Sigmoid colon (tissue), 7 donors: ENCODE measurements around the gene TXNDC2. TPM values are rescaled to one million over a fixed set of nuclear protein-coding genes. Genes with fewer than 3 reads are reported as not detected.
A peak's percentile ranks its signal among the peaks of the same experiment; 100 is the strongest.

Experiments
- DNase-seq: peaks from one replicate; pipeline ENCODE4 v3.0.0-alpha.2; 2019
- H3K27ac ChIP-seq, 4 donors: fragments of 200-600 bp; sonication (generic); one replicate each; pipeline ENCODE4 v1.5.1; 2016 to 2019; ENCODE audit warnings: mild to moderate bottlenecking in 1 of 4
- H3K27me3 ChIP-seq, 3 donors: fragments of 200-600 bp; sonication (generic); one replicate each; pipeline ENCODE4 v1.5.1; 2019; ENCODE audit warnings: mild to moderate bottlenecking in 1 of 3
- H3K36me3 ChIP-seq, 4 donors: fragments of 200-600 bp; sonication (generic); one replicate each; pipeline ENCODE4 v1.5.1; 2016 to 2019
- H3K4me1 ChIP-seq, 4 donors: fragments of 200-600 bp; sonication (generic); one replicate each; pipeline ENCODE4 v1.5.1; 2017 to 2019
- H3K4me3 ChIP-seq, 4 donors: fragments of 200-600 bp; sonication (generic); one replicate each; pipeline ENCODE4 v1.5.1; 2017 to 2019; ENCODE audit warnings: mild to moderate bottlenecking in 2 of 4, moderate library complexity in 1 of 4
- H3K9me3 ChIP-seq, 4 donors: fragments of 200-600 bp in 3 of 4; sonication (generic) in 3 of 4; one replicate each; pipeline versions ENCODE4 v1.5.1 to v1.6.1; 2013 to 2019
- EP300 ChIP-seq, 4 donors: sonication (generic); formaldehyde crosslinking; IDR thresholded peaks; one replicate each; pipeline ENCODE4 v1.6.1; 2017; ENCODE audit warnings: antibody characterized with exemption in 4 of 4
- POLR2A ChIP-seq, 2 donors: fragments of 450-650 bp; IDR thresholded peaks; one replicate each; pipeline ENCODE4 v1.6.1; 2016; ENCODE audit warnings: antibody characterized with exemption in 2 of 2, mild to moderate bottlenecking in 2 of 2, moderate library complexity in 2 of 2
- POLR2AphosphoS5 ChIP-seq, 4 donors: sonication (generic); formaldehyde crosslinking; IDR thresholded peaks; one replicate each; pipeline ENCODE4 v1.6.1; 2017; ENCODE audit warnings: antibody characterized with exemption in 4 of 4
- WGBS, 2 donors: extraction: QIAGEN DNeasy Blood & Tissue Kit; methylation state at CpG; one replicate each; pipeline ENCODE4 v1.1.7; 2013; 5-methylcytosine and 5-hydroxymethylcytosine counted together
- intact Hi-C: fragments of 100-400 bp; cut with DNase I; formaldehyde crosslinking; loops from one replicate; pipeline ENCODE4 v1.15.1; 2023
- polyA plus RNA-seq, 3 donors: library from polyadenylated mRNA; stranded (reverse); fragments of 200-250 nt; gene quantifications; one replicate each; pipeline ENCODE4 v1.2.3, GENCODE V29; 2013
- total RNA-seq, 4 donors: library from RNA; depleted of rRNA; stranded (reverse); fragments of >200 nt; gene quantifications; one replicate each; pipeline ENCODE4 v1.1.0, GENCODE V29; 2016
- TF ChIP-seq, protein P1 (sequence below), 4 experiments: fragments of 450-650 bp in 3 of 4; fragments of 200-600 bp in 1 of 4; IDR thresholded peaks; one replicate each; pipeline ENCODE4 v1.5.1; 2016 to 2019; ENCODE audit warnings: antibody characterized with exemption in 4 of 4, mild to moderate bottlenecking in 3 of 4, moderate library complexity in 2 of 4
- donor health status: healthy with polysubstance abuse.
- donor health status: Bipolar disorder and iron deficiency.
- donor health status: healthy.

TXNDC2 gene
- total and polyA plus RNA-seq, 7 donors = 0.04 TPM; not detected in 6

DNA sequence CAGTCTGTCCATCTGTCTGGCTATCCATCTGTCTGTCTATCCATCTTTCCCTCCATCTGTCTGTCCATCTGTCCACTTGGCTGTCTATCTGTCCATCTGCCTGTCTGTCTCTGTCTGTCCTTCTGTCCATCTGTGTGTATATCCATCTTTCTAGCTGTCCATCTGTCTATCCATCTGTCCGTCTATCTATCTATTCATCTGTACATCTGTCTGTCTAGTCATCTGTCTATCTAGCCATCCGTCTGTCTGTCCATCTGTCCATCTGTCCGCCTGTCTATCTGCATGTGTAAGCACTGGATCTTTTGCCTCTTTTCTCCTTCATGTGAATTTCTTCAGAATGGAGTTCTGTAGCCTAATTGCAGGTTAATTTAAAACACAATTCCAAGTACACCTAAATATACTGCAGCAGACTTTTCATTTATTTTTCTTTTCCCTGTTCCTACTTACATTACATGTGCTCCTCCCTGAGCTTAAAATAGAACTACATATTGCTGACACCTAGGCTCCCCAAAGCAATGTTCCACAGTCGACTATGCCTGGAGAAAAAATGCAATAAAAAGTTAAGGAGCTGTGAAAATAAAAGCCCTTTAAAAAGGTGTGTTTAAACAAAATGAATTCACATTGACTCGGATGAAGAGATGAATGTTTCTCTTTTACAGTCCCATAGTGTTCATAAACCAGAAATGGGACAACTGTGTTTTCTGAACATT lies 37.4 kb upstream of the TXNDC2 start:
- Histone ChIP-seq H3K36me3 (peaks cover 0 to 8% (median 0%) of the 10 kb centered on the region in 4 donors), H3K4me1 (peaks cover 0 to 39% (median 38%) of the 10 kb centered on the region in 4 donors), H3K27me3 (no peaks in the 10 kb centered on the region), H3K4me3 (no peak overlapping the region), H3K9me3 (no peaks in the 10 kb centered on the region), H3K27ac (peak overlapping the region in 3 of 4 donors; percentile 15 to 65 (median 63))
- no peak for TF ChIP-seq POLR2A (IDR thresholded peaks at IDR 0.05)
- TF ChIP-seq, protein P1, sequence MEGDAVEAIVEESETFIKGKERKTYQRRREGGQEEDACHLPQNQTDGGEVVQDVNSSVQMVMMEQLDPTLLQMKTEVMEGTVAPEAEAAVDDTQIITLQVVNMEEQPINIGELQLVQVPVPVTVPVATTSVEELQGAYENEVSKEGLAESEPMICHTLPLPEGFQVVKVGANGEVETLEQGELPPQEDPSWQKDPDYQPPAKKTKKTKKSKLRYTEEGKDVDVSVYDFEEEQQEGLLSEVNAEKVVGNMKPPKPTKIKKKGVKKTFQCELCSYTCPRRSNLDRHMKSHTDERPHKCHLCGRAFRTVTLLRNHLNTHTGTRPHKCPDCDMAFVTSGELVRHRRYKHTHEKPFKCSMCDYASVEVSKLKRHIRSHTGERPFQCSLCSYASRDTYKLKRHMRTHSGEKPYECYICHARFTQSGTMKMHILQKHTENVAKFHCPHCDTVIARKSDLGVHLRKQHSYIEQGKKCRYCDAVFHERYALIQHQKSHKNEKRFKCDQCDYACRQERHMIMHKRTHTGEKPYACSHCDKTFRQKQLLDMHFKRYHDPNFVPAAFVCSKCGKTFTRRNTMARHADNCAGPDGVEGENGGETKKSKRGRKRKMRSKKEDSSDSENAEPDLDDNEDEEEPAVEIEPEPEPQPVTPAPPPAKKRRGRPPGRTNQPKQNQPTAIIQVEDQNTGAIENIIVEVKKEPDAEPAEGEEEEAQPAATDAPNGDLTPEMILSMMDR (IDR thresholded peaks at IDR 0.05) = no peak
- no peak for TF ChIP-seq POLR2AphosphoS5 (IDR thresholded peaks at IDR 0.05)
- no peak for TF ChIP-seq EP300 (IDR thresholded peaks at IDR 0.05)
- 60 to 82% methylated on average over 5 of the region's 5 CpGs for WGBS, 2 donors
- intact Hi-C loops = no loop called here
- no peak for DNase-seq

GRCh38 chr18:9849407-9850283 lies 36.1 kb upstream of the TXNDC2 start:
- H3K4me1 ChIP-seq = peaks cover 0 to 49% (median 45%) of the 10 kb centered on the region in 4 donors
- 47 to 59% methylated on average over 18 of the region's 18 CpGs for WGBS, 2 donors
- TF ChIP-seq EP300 (IDR thresholded peaks at IDR 0.05) = no peak
- TF ChIP-seq POLR2A (IDR thresholded peaks at IDR 0.05) = peak in 1 of 2 donors; percentile 20
- TF ChIP-seq, protein P1 (IDR thresholded peaks at IDR 0.05) = no peak
- TF ChIP-seq POLR2AphosphoS5 (IDR thresholded peaks at IDR 0.05) = peak in 2 of 4 donors; percentile 18 to 25
- peak; percentile 82 for DNase-seq
- H3K36me3 ChIP-seq = peaks cover 0 to 8% (median 0%) of the 10 kb centered on the region in 4 donors
- no peaks in the 10 kb centered on the region for H3K27me3 ChIP-seq
- no peak overlapping the region for H3K4me3 ChIP-seq
- intact Hi-C loops = no loop called here
- H3K27ac ChIP-seq = peak overlapping the region; percentile 3 to 65 (median 39)
- H3K9me3 ChIP-seq = no peaks in the 10 kb centered on the region

GRCh38 chr18:9850309-9850708 lies 35.5 kb upstream of the TXNDC2 start:
- intact Hi-C loops = no loop called here
- Histone ChIP-seq H3K9me3 (no peaks in the 10 kb centered on the region), H3K27ac (peak overlapping the region in 2 of 4 donors; percentile 3 to 63), H3K4me1 (peaks cover 0 to 53% (median 49%) of the 10 kb centered on the region in 4 donors), H3K4me3 (no peak overlapping the region), H3K27me3 (no peaks in the 10 kb centered on the region), H3K36me3 (peaks cover 0 to 8% (median 0%) of the 10 kb centered on the region in 4 donors)
- WGBS, 2 donors = 85 to 92% methylated on average over 3 of the region's 3 CpGs
- no peak for DNase-seq
- no peak for TF ChIP-seq POLR2AphosphoS5 (IDR thresholded peaks at IDR 0.05)
- TF ChIP-seq, protein P1 (IDR thresholded peaks at IDR 0.05) = no peak
- no peak for TF ChIP-seq POLR2A (IDR thresholded peaks at IDR 0.05)
- TF ChIP-seq EP300 (IDR thresholded peaks at IDR 0.05) = no peak

- 75 to 91% methylated on average over 2 of the region's 2 CpGs for WGBS, 2 donors
- Histone ChIP-seq H3K27ac (peak overlapping the region in 1 of 4 donors; percentile 22), H3K4me1 (peaks cover 0 to 58% (median 53%) of the 10 kb centered on the region in 4 donors), H3K4me3 (no peak overlapping the region), H3K27me3 (no peaks in the 10 kb centered on the region), H3K9me3 (no peaks in the 10 kb centered on the region), H3K36me3 (no peaks in the 10 kb centered on the region)
- no peak for DNase-seq
- TF ChIP-seq POLR2A (IDR thresholded peaks at IDR 0.05) (no peak), POLR2AphosphoS5 (IDR thresholded peaks at IDR 0.05) (peak in 1 of 4 donors; percentile 41)
- intact Hi-C loops = no loop called here
Measured at GRCh38 chr18:9851511-9851910, 34.3 kb upstream of the TXNDC2 start.
